NK-92 (cell line): Measurements from ENCODE around the gene CAMSAP2.

Source experiments
- DNase-seq: peaks from one replicate; lab custom pipeline; 2025; ENCODE audit not compliant: unreplicated experiment; lab: John Stamatoyannopoulos, UW

Gene CAMSAP2

GRCh38 chr1:200895801-200896530 is 157.3 kb downstream of the CAMSAP2 start:
- DNase-seq = no peak

GRCh38 chr1:200896531-200897196 is 158.0 kb downstream of the CAMSAP2 start:
- DNase-seq = no peak

GRCh38 chr1:200897259-200897658 is 158.6 kb downstream of the CAMSAP2 start:
- no peak for DNase-seq

GRCh38 chr1:200899015-200899386 is 160.3 kb downstream of the CAMSAP2 start:
- no peak for DNase-seq

GRCh38 chr1:200899451-200899915 is 160.8 kb downstream of the CAMSAP2 start:
- no peak for DNase-seq

- DNase-seq = no peak
Observed at GRCh38 chr1:200899954-200900867, 161.5 kb downstream of the CAMSAP2 start.

- DNase-seq = no peak
Observed at GRCh38 chr1:200900877-200901276, 162.2 kb downstream of the CAMSAP2 start.

- DNase-seq = no peak
Observed at GRCh38 chr1:200901350-200901749, 162.7 kb downstream of the CAMSAP2 start.

GRCh38 chr1:200901796-200902444 is 163.2 kb downstream of the CAMSAP2 start:
- no peak for DNase-seq

- no peak for DNase-seq
Observed at GRCh38 chr1:200903793-200904192, 165.1 kb downstream of the CAMSAP2 start.

GRCh38 chr1:200904772-200905171 is 166.1 kb downstream of the CAMSAP2 start:
- DNase-seq = no peak

- no peak for DNase-seq
Observed at GRCh38 chr1:200905411-200906052, 166.8 kb downstream of the CAMSAP2 start.

- no peak for DNase-seq
Observed at GRCh38 chr1:200906491-200906890, 167.8 kb downstream of the CAMSAP2 start.

GRCh38 chr1:200907611-200908097 is 169.0 kb downstream of the CAMSAP2 start:
- no peak for DNase-seq

- no peak for DNase-seq
Observed at GRCh38 chr1:200908191-200908868, 169.6 kb downstream of the CAMSAP2 start.

GRCh38 chr1:200909071-200909470 is 170.4 kb downstream of the CAMSAP2 start:
- no peak for DNase-seq

GRCh38 chr1:200909757-200910239 is 171.1 kb downstream of the CAMSAP2 start:
- DNase-seq = no peak
